Astrocyte of the cerebellum (primary cell): Measurements from ENCODE around the gene PRTN3.

Source experiments
- DNase-seq: peaks from one replicate; pipeline ENCODE4 v3.0.0-alpha.2; 2011; ENCODE audit warnings: low read depth
- H3K4me3 ChIP-seq: 2 replicates; pipeline ENCODE4 v1.5.1; 2011; ENCODE audit warnings: mild to moderate bottlenecking, low read depth, low read length, moderate library complexity
- in situ Hi-C: cut with HindIII; loops from 2 replicates; pipeline ENCODE4 v1.10.0; 2017; ENCODE audit warnings: low sequenced_read_pairs
- TF ChIP-seq, protein P1 (sequence below): IDR thresholded peaks from 2 replicates; pipeline ENCODE4 v1.5.1; 2012; ENCODE audit warnings: low read length, low read depth, moderate library complexity, mild to moderate bottlenecking; ENCODE audit errors: missing control alignments

Gene PRTN3

GRCh38 chr19:868458-869244 is 27.9 kb downstream of the PRTN3 start:
- H3K4me3 ChIP-seq = no peak overlapping the region
- in situ Hi-C loops = no loop called here
- TF ChIP-seq, protein P1, sequence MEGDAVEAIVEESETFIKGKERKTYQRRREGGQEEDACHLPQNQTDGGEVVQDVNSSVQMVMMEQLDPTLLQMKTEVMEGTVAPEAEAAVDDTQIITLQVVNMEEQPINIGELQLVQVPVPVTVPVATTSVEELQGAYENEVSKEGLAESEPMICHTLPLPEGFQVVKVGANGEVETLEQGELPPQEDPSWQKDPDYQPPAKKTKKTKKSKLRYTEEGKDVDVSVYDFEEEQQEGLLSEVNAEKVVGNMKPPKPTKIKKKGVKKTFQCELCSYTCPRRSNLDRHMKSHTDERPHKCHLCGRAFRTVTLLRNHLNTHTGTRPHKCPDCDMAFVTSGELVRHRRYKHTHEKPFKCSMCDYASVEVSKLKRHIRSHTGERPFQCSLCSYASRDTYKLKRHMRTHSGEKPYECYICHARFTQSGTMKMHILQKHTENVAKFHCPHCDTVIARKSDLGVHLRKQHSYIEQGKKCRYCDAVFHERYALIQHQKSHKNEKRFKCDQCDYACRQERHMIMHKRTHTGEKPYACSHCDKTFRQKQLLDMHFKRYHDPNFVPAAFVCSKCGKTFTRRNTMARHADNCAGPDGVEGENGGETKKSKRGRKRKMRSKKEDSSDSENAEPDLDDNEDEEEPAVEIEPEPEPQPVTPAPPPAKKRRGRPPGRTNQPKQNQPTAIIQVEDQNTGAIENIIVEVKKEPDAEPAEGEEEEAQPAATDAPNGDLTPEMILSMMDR = no peak
- DNase-seq = no peak

DNA sequence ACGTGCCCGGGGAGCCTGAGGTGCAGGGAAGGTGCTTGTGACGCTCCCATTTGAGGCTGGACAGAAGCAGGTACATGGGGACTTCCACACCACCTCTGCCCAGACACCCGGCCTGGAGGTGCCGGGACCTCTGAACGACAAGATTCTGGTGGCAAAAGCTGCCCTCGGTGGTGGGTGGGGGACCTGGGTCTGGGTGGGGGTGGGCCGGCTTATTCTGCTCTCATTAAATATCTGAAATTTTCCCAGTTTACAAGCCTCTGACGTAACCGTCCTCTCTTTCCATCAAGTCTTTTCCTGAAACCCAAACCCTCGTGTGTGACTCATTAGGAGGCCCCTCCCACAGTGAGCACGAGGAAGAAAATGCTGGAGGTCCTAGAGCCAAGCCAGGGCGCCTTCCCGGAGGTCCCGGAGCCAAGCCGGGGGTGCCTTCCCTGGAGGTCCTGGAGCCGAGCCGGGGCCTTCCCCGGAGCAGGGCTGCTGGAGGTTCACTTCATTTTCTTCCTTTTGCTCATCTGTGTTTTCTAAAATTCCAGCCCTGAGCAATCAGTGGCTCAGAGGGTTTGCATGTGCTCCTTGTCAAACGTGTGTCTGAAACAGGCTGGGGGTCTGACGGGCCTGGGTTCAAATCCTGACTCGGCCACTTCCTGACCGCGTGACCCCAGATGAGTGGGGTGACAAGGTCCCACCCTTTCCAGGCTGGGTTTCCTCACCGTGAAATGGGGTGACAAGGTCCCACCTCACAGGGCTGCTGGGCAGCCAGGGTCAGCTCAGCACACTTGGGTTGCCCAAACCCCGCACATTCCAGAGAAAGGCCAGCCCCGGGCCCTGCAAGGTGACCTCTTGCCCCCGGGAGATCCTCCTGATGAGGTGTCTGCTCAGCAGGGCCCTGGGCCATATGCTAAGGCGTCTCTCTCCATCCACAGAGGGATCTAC is 28.7 kb downstream of the PRTN3 start:
- peak; percentile 91 for DNase-seq
- H3K4me3 ChIP-seq = no peak overlapping the region
- TF ChIP-seq, protein P1 = no peak
- in situ Hi-C loops = no loop called here

DNA sequence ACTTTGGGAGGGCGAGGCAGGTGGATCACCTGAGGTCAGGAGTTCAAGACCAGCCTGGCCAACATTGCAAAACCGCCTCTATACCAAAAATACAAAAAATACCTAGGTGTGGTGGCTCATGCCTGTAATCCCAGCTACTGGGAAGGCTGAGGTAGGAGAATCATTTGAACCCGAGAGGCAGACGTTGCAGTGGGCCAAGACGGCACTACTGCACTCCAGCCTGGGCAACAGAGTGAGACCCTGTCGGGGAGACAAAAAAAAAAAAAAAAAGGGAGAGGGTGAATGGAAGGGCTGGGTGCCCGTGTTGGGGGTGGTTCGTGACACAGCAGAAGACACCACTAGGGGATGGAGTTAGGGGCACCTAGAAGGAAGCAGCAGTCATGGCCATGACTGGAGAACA is 29.5 kb downstream of the PRTN3 start:
- TF ChIP-seq, protein P1 = no peak
- DNase-seq = no peak
- no peak overlapping the region for H3K4me3 ChIP-seq
- in situ Hi-C loops = no loop called here

DNA sequence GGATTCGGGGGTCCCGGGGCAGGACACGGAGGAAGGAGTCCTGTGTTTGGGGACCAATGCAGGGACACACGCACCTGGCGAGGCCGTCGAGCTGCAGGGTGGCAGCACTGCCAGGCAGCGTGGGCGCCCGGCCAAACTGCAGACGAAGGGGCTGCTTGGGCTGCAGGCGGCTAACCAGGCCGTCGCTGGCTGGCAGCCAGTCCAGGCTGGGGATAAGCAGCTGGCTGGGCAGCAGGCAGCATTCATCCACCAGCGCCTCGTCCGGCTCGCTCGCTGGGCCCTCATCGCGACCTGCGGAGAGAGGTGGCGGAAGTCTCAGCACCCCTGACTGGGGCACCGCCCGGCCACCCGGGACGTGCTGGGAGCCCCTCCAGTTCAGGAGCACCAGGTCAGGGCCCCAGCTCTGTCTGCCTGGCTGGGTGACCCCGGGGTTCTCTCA is 30.2 kb downstream of the PRTN3 start:
- no peak for DNase-seq
- H3K4me3 ChIP-seq = no peak overlapping the region
- in situ Hi-C loops = no loop called here
- TF ChIP-seq, protein P1 = no peak

DNA sequence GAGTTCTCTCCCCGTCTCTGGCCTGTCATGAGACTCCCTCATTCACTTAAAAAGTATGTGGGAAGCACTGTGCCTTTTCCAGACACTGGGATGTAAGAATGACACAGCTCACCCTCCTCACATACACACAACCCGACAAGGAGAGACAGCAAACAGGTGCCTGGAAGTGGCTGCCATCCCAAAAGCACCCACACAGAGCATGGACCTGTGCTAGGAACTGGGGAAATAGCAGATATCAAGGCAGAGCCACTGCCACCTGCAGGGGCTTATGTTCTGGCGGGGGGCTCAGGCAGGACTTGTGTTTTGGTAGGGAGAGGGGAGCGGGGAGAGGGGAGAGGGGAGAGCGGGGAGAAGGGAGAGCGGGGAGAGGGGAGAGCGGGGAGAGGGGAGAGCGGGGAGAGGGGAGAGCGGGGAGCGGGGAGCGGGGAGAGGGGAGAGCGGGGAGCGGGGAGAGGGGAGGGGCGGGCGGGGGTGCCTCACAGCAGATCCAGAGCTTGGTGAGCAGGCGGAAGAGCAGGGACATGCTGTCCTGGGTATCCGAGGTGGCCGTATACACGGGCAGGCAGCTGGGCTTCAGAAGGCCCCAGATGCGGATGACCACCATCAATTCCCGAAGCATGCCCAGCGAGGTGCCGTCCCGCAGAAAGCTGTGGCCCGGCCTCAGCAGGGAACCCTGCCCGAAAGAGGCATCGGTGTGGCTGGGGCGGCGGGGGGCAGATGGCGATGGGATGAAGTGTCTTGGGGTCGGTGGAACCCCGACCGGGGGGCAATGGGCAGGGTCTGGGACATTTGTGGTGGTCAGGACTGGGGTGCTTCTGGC is 30.9 kb downstream of the PRTN3 start:
- in situ Hi-C loops = no loop called here
- TF ChIP-seq, protein P1 = no peak
- no peak for DNase-seq
- H3K4me3 ChIP-seq = no peak overlapping the region
